Measurements from ENCODE around the gene NINJ1.

GRCh38 chr9:93114169-93114983, 19.7 kb downstream of the NINJ1 start:
- TF ChIP-seq MAFK (IDR thresholded peaks at IDR 0.05; ENCODE audit: low read depth, low read length), result no peak
- TF ChIP-seq CTCF (conservative IDR thresholded peaks at IDR 0.05; ENCODE audit: low read depth, low read length), result no peak
